Endothelial cell of umbilical vein (primary cell): ENCODE measurements around the gene SLC13A5. TPM values are rescaled to one million over a fixed set of nuclear protein-coding genes. Genes with fewer than 3 reads are reported as not detected.
"Not testable (repeated sequence)": the region's sequence is repeated elsewhere in the genome, so short reads cannot be mapped to it uniquely, and the experiment has no call there.

Source experiments
- BruUV-seq: library from RNA; stranded (reverse); fragments of 400-500 nt; replicated peaks from 2 replicates; lab custom pipeline; 2021; lab: Mats Ljungman, UMichigan
- CTCF ChIA-PET: fragments of 300-600, 350-600 bp; sonication (Branson Sonifier 250); formaldehyde crosslinking; loops from one replicate; lab custom pipeline; 2021; ENCODE audit warnings: antibody characterized with exemption, inconsistent platforms; lab: Charles Lee
- POLR2A ChIA-PET: fragments of 300-600, 350-600 bp; sonication (Branson Sonifier 250); formaldehyde crosslinking; loops from one replicate; lab custom pipeline; 2021; ENCODE audit warnings: antibody characterized with exemption, inconsistent platforms; lab: Charles Lee
- DNase-seq: peaks from one replicate; pipeline ENCODE4 v3.0.0-alpha.2; 2011; ENCODE audit warnings: low read depth, low spot score
- FAIRE-seq: peaks from 2 replicates; lab custom pipeline; 2011; peaks lifted over from hg19 to GRCh38; lab: Jason Lieb, UNC
- H2AFZ ChIP-seq: 2 replicates; pipeline ENCODE4 v1.6.0; 2012; ENCODE audit warnings: low read depth, low read length, control low read depth, inconsistent platforms
- H3K27ac ChIP-seq: 2 replicates; pipeline ENCODE4 v1.5.1; 2011; ENCODE audit warnings: low read depth, mild to moderate bottlenecking, control low read depth, low read length, moderate library complexity; ENCODE audit not compliant: insufficient read depth
- H3K27me3 ChIP-seq, 2 experiments: 2 replicates each; pipeline versions ENCODE4 v1.6.0 to v1.6.1; 2011; ENCODE audit warnings: low read length in 2 of 2, mixed read lengths in 1 of 2; ENCODE audit not compliant: control insufficient read depth in 2 of 2, insufficient read depth in 2 of 2
- H3K36me3 ChIP-seq, 2 experiments: 2 replicates in 1 of 2; 3 replicates in 1 of 2; pipeline ENCODE4 v1.5.1; 2011; ENCODE audit warnings: low read length in 2 of 2, mild to moderate bottlenecking in 1 of 2, moderate library complexity in 1 of 2; ENCODE audit not compliant: control insufficient read depth in 2 of 2, insufficient read depth in 2 of 2; ENCODE audit errors: extremely low read depth in 1 of 2
- H3K4me1 ChIP-seq: 3 replicates; pipeline ENCODE4 v1.5.1; 2011; ENCODE audit warnings: mild to moderate bottlenecking, low read length; ENCODE audit not compliant: control insufficient read depth, insufficient read depth; ENCODE audit errors: extremely low read depth
- H3K4me2 ChIP-seq: 2 replicates; pipeline ENCODE4 v1.6.1; 2011; ENCODE audit warnings: low read length, control low read depth, mixed read lengths; ENCODE audit not compliant: insufficient read depth
- H3K4me3 ChIP-seq, 3 experiments: fragments of 200-600 bp in 1 of 3; sonication (generic), shearing (Covaris generic) in 1 of 3; replicated peaks in 1 of 3; 2 replicates each; pipeline ENCODE4 v1.5.1; 2011 to 2016; ENCODE audit warnings: control low read depth in 3 of 3, low read length in 3 of 3, mild to moderate bottlenecking in 2 of 3, inconsistent platforms in 1 of 3, low read depth in 1 of 3, moderate library complexity in 1 of 3; ENCODE audit not compliant: insufficient read depth in 1 of 3
- H3K79me2 ChIP-seq: 2 replicates; pipeline ENCODE4 v1.6.0; 2012; ENCODE audit warnings: low read length, inconsistent platforms; ENCODE audit not compliant: control insufficient read depth, insufficient read depth
- H3K9ac ChIP-seq: replicated peaks from 2 replicates; pipeline ENCODE3; 2011; ENCODE audit warnings: low read length, control low read depth; ENCODE audit not compliant: insufficient read depth; ENCODE audit errors: extremely low read depth
- H3K9me1 ChIP-seq: replicated peaks from 3 replicates; pipeline ENCODE4 v1.6.0; 2011; ENCODE audit warnings: mild to moderate bottlenecking, low read length; ENCODE audit not compliant: control insufficient read depth, insufficient read depth; ENCODE audit errors: extremely low read depth
- H3K9me3 ChIP-seq: replicated peaks from 2 replicates; pipeline ENCODE4 v1.5.1; 2012; ENCODE audit warnings: low read length, inconsistent platforms; ENCODE audit not compliant: control insufficient read depth, insufficient read depth
- H4K20me1 ChIP-seq: replicated peaks from 2 replicates; pipeline ENCODE3; 2011; ENCODE audit warnings: mild to moderate bottlenecking, low read length; ENCODE audit not compliant: control insufficient read depth, insufficient read depth; ENCODE audit errors: extremely low read depth
- EZH2 ChIP-seq: IDR thresholded peaks from 2 replicates; pipeline ENCODE4 v1.6.1; 2012; ENCODE audit warnings: borderline replicate concordance, low read depth, mild to moderate bottlenecking, moderate library complexity, low read length, inconsistent platforms; ENCODE audit not compliant: severe bottlenecking
- FOS ChIP-seq: IDR thresholded peaks from 2 replicates; pipeline ENCODE4 v1.6.1; 2011; ENCODE audit warnings: mild to moderate bottlenecking, low read length, moderate library complexity, borderline replicate concordance; ENCODE audit not compliant: insufficient read depth
- GATA2 ChIP-seq: IDR thresholded peaks from 2 replicates; pipeline ENCODE4 v1.7.0; 2011; ENCODE audit warnings: low read depth, mild to moderate bottlenecking, moderate library complexity, mixed read lengths, low read length; ENCODE audit not compliant: insufficient read length, insufficient read depth
- JUN ChIP-seq: IDR thresholded peaks from 2 replicates; pipeline ENCODE4 v1.6.1; 2011; ENCODE audit warnings: borderline replicate concordance, low read depth; ENCODE audit not compliant: insufficient read length, insufficient read depth
- MYC ChIP-seq: IDR thresholded peaks from one replicate; pipeline ENCODE4 v1.6.1; 2011; ENCODE audit warnings: mild to moderate bottlenecking, low read depth, low read length
- POLR2A ChIP-seq: IDR thresholded peaks from 2 replicates; pipeline ENCODE4 v1.6.1; 2012; ENCODE audit warnings: low read depth, mild to moderate bottlenecking, control low read depth, low read length
- POLR2AphosphoS5 ChIP-seq: IDR thresholded peaks from 2 replicates; pipeline ENCODE4 v1.6.1; 2012; ENCODE audit warnings: low read depth, mild to moderate bottlenecking, control low read depth, low read length, moderate library complexity; ENCODE audit not compliant: insufficient read depth
- dilution Hi-C: fragments of 300-500 bp; cut with MboI; formaldehyde crosslinking; loops from one replicate; pipeline ENCODE4 v1.15.0; 2019; ENCODE audit warnings: low sequenced_read_pairs; ENCODE audit not compliant: extremely low pct_ligation_motif_present
- intact Hi-C: fragments of 100-400 bp; cut with micrococcal nuclease; formaldehyde crosslinking; loops from one replicate; pipeline ENCODE4 v1.10.0; 2022
- polyA plus RNA-seq, 4 experiments: library from polyadenylated mRNA; depleted of rRNA in 3 of 4; stranded (reverse) in 3 of 4; unstranded in 1 of 4; fragments of >200 nt; gene quantifications; 2 replicates each; pipeline versions ENCODE4 v1.2.1 to v1.2.3, GENCODE V29; 2011 to 2012; ENCODE audit warnings: missing spikeins in 1 of 4
- total RNA-seq: library from RNA; stranded (reverse); gene quantifications from 2 replicates; pipeline ENCODE4 v1.2.3, GENCODE V29; 2021
- TF ChIP-seq, protein P1 (sequence below), 2 donors: IDR thresholded peaks; 1 replicate in 1 of 2; 2 replicates in 1 of 2; pipeline ENCODE4 v1.5.1; 2011; ENCODE audit warnings: low read length in 2 of 2, mild to moderate bottlenecking in 2 of 2, moderate library complexity in 2 of 2, control low read depth in 1 of 2, inconsistent platforms in 1 of 2, low read depth in 1 of 2; ENCODE audit not compliant: insufficient read depth in 1 of 2; ENCODE audit errors: extremely low read depth in 1 of 2
- TF ChIP-seq, protein P2 (sequence below): IDR thresholded peaks from 2 replicates; pipeline ENCODE4 v1.6.1; 2011; ENCODE audit not compliant: insufficient read depth, insufficient read length

The SLC13A5 gene
- total and polyA plus RNA-seq, 2 donors (not counting 3 experiments of a cell fraction or from before 2014, with no cell fraction given): 0.03 TPM; not detected in 1

DNA sequence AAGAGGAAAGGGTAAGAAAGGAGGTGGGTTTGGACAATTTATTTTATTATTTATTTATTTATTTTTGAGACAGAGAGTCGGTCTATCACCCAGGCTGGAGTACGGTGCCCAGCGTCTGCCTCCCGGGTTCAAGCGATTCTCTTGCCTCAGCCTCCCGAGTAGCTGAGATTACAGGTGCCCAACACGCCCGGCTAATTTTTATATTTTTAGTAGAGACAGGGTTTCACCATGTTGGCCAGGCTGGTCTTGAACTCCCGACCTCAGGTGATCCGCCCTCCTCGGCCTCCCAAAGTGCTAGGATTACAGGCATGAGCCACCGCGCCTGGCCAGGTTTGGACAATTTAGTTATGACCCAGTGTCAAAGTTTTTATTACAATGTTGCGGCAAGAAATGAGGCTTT is 50.0 kb downstream of the SLC13A5 start:
- intact Hi-C loops, H4K20me1 ChIP-seq, H3K4me1 ChIP-seq, H3K9me1 ChIP-seq, H3K9ac ChIP-seq, H3K9me3 ChIP-seq, H3K36me3 ChIP-seq, dilution Hi-C loops, DNase-seq, BruUV-seq, H3K4me2 ChIP-seq, H3K79me2 ChIP-seq, H3K27ac ChIP-seq, FAIRE-seq, H3K4me3 ChIP-seq, POLR2A ChIA-PET, H2AFZ ChIP-seq: not testable (repeated sequence)
- peaks cover 10 to 20% of the 10 kb centered on the region in 2 experiments for H3K27me3 ChIP-seq
- CTCF ChIA-PET: interaction anchor here (1.4 kb wide), 1 partner anchor 9 kb away, joined by 3 read pairs; no protein-coding TSS in a partner anchor

DNA sequence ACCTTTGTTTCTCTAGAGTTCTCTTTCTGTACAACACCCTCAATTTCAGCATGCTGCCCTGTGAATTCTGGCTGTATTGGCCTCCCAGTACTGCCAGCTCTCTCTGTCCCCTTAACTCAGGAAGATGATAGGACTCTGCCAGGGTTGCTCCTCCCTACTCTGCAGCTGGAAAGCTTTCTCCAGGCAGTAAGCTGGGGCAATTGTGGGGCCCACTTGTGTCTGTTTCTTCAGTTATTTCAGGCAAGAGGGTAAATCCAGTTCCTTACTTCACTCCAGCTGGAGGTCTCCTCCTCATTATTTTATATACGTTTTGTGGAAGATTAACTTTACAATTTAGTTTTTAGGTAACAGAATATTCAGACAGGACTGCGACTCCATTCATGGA is 51.7 kb downstream of the SLC13A5 start:
- intact Hi-C loops: no loop called here
- Histone ChIP-seq H3K9ac (no peak overlapping the region), H3K4me1 (no peaks in the 10 kb centered on the region), H3K27ac (no peak overlapping the region), H2AFZ (no peak overlapping the region), H3K9me3 (no peaks in the 10 kb centered on the region), H3K4me3 (no peak overlapping the region), H3K27me3 (peaks cover 17 to 31% of the 10 kb centered on the region in 2 experiments), H3K36me3 (no peaks in the 10 kb centered on the region), H3K79me2 (no peaks in the 10 kb centered on the region), H3K9me1 (no peaks in the 10 kb centered on the region), H3K4me2 (no peak overlapping the region), H4K20me1 (no peaks in the 10 kb centered on the region)
- dilution Hi-C loops: no loop called here
- DNase-seq (no peak), FAIRE-seq (no peak)
- CTCF ChIA-PET: interaction anchor here (1.0 to 2.0 kb wide), 3 partner anchors 41 to 343 kb away, joined by 3 to 9 read pairs (median 3); no protein-coding TSS in a partner anchor
- TF ChIP-seq, protein P1, sequence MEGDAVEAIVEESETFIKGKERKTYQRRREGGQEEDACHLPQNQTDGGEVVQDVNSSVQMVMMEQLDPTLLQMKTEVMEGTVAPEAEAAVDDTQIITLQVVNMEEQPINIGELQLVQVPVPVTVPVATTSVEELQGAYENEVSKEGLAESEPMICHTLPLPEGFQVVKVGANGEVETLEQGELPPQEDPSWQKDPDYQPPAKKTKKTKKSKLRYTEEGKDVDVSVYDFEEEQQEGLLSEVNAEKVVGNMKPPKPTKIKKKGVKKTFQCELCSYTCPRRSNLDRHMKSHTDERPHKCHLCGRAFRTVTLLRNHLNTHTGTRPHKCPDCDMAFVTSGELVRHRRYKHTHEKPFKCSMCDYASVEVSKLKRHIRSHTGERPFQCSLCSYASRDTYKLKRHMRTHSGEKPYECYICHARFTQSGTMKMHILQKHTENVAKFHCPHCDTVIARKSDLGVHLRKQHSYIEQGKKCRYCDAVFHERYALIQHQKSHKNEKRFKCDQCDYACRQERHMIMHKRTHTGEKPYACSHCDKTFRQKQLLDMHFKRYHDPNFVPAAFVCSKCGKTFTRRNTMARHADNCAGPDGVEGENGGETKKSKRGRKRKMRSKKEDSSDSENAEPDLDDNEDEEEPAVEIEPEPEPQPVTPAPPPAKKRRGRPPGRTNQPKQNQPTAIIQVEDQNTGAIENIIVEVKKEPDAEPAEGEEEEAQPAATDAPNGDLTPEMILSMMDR (IDR thresholded peaks at IDR 0.05; ENCODE audit: extremely low read depth in 1 of 2, insufficient read depth in 1 of 2, low read depth in 1 of 2, low read length in 2 of 2): no peak
- TF ChIP-seq, protein P2, sequence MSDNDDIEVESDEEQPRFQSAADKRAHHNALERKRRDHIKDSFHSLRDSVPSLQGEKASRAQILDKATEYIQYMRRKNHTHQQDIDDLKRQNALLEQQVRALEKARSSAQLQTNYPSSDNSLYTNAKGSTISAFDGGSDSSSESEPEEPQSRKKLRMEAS: no peak
- TF ChIP-seq FOS (no peak), POLR2A (no peak), GATA2 (no peak), JUN (no peak), POLR2AphosphoS5 (no peak), EZH2 (no peak), MYC (no peak)
- no TSS peak for BruUV-seq
- POLR2A ChIA-PET: no interaction called here
